ENCODE results near the gene HAPLN1.

- TF ChIP-seq CTCF (conservative IDR thresholded peaks at IDR 0.05; ENCODE audit: low read depth, low read length) (no peak), EZH2 (IDR thresholded peaks at IDR 0.05; ENCODE audit: low read length, unreplicated experiment) (no peak)
These were observed 105.8 kb downstream of the HAPLN1 start for GRCh38 chr5:83614841-83615240.

Measured in PC-3 (cell line).